ENCODE data around the gene PTHLH.

DNA sequence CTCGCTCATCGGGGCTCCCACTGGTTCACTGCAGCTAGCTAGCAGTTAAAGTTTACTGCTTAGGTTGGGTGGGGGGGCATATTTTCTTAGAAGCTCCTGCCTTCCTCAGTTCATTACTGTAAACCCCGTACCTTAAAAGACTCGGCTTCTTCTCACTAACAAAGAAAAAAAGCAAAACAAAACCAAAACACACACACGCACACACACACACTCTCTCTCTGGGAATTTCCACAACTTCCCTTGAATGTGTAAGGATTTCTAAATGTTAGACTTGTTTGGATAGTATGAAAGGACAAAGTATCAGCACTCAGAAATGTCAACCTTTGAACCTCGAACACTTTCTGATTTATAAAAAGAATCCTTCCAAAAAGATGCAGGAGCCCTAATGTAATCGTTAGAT is 927 bp downstream of the PTHLH start:
- TF ChIP-seq, protein P1, sequence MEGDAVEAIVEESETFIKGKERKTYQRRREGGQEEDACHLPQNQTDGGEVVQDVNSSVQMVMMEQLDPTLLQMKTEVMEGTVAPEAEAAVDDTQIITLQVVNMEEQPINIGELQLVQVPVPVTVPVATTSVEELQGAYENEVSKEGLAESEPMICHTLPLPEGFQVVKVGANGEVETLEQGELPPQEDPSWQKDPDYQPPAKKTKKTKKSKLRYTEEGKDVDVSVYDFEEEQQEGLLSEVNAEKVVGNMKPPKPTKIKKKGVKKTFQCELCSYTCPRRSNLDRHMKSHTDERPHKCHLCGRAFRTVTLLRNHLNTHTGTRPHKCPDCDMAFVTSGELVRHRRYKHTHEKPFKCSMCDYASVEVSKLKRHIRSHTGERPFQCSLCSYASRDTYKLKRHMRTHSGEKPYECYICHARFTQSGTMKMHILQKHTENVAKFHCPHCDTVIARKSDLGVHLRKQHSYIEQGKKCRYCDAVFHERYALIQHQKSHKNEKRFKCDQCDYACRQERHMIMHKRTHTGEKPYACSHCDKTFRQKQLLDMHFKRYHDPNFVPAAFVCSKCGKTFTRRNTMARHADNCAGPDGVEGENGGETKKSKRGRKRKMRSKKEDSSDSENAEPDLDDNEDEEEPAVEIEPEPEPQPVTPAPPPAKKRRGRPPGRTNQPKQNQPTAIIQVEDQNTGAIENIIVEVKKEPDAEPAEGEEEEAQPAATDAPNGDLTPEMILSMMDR (conservative IDR thresholded peaks at IDR 0.05) = no peak
- no peak for TF ChIP-seq ZFX (IDR thresholded peaks at IDR 0.05)

Measured in C4-2B (cell line).